ENCODE data around the gene GSDMA. TPM values are rescaled to one million over a fixed set of nuclear protein-coding genes. Genes with fewer than 3 reads are reported as not detected.
"Not testable (repeated sequence)": the region's sequence is repeated elsewhere in the genome, so short reads cannot be mapped to it uniquely, and the experiment has no call there.

GSDMA gene
- total RNA-seq, 1 donor from 2014 or later = not detected

DNA sequence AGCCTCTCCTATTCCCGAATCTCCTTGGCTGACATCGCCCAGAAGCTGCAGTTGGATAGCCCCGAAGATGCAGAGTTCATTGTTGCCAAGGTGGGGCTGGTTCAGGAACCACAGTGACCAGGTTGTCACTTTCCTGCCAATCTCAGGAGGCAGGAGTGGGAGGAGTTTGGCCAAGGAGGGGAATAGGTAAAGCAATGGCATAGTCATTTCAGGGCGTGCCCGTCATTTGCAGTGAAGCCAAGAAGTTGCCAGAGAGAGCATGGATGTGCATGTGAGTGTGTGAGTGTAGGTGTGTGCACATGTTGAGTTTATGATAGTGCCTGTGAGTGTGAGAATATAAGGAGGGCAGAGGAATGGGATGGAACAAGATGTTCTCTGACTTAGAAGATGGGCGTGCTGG is 32.6 kb downstream of the GSDMA start:
- no peak for DNase-seq (ENCODE audit: low read depth)

DNA sequence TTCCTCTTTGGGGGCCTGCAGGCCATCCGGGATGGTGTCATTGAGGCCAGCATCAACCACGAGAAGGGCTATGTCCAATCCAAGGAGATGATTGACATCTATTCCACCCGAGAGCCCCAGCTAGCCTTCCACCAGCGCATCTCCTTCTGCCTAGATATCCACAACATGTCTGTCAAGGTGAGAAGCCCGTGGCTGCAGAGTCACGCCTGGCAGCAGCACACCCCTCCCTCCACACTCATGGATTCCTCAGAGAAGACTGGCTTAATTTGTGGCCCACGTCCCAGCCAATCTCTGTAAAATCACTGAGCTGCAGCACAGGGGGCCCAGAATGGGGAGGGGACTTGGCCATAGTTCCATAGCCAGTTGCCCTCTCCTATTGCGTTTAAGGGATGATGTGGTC is 33.4 kb downstream of the GSDMA start:
- no peak for DNase-seq (ENCODE audit: low read depth)

DNA sequence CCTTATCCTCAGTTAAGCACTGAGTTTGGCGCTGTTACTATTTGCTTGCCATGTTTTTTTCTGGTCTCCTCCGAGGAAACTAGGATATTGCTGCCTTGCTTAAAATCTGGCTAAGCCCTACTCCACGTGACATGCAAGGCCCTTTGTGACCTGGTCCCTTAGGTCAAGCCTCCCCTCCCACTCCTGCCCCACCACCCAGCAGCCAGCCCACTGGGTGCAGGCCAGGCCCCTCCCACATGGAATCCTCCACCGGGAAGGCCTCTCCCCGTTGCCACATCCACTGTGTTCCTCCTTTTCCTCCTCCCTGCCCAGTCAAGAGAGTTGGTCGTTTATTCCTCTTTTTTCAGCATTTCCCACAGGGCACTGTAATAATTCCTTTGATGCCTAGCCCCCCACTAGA is 34.0 kb downstream of the GSDMA start:
- no peak for DNase-seq (ENCODE audit: low read depth)

DNA sequence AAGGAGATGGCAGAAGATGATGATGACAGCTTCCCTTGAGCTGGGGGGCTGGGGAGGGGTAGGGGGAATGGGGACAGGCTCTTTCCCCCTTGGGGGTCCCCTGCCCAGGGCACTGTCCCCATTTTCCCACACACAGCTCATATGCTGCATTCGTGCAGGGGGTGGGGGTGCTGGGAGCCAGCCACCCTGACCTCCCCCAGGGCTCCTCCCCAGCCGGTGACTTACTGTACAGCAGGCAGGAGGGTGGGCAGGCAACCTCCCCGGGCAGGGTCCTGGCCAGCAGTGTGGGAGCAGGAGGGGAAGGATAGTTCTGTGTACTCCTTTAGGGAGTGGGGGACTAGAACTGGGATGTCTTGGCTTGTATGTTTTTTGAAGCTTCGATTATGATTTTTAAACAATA is 34.7 kb downstream of the GSDMA start:
- DNase-seq (ENCODE audit: low read depth) = no peak

DNA sequence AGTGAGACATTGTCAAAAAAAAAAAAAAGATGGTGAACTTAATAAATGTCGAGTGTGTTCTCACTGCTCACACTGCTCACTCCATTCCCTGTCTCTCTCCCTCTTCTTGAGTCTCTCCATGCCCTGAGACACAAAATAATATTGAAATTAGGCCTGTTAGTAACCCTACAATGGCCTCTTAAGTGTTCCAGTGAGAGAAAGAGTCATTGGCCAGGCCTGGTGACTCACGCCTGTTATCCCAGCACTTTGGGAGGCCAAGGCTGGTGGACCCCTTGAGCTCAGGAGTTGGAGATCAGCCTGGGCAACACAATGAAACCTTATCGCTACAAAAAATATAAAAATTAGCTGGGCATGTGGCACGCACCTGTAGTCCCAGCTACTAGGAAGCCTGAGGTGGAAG is 36.3 kb downstream of the GSDMA start:
- DNase-seq (ENCODE audit: low read depth) = no peak

DNA sequence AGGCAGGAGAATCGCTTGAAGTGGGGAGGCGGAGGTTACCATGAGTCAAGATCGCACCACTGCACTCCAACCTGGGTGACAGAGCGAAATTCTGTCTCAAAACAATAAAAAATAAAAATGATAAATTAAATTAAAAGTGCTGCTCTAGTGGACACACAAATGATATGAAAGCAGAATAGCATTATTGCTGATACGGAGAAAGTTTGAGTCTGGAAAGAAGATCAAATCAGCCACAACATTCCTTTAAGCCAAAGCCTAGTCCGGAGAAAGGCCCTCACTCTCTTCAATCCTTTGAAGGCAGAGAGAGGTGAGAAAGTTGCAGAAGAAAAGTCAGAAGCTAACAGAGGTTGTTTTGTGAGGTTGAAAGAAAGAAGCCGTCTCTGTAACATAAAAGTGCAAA is 37.4 kb downstream of the GSDMA start:
- no peak for DNase-seq (ENCODE audit: low read depth)

DNA sequence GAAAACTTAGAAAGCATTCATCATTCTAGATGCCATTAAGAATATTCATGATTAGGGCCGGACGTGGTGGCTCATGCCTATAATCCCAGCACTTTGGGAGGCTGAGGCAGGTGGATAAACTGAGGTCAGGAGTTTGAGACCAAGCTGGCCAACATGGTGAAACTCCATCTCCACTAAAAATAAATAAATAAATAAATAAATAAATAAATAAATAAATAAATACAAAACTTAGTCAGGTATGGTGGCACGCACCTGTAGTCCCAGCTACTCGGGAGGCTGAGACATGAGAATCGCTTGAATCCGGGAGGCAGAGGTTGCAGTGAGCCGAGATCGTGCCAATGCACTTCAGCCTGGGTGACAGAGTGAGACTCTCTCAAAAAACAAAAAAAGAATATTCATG is 38.5 kb downstream of the GSDMA start:
- not testable (repeated sequence) for DNase-seq (ENCODE audit: low read depth)

DNA sequence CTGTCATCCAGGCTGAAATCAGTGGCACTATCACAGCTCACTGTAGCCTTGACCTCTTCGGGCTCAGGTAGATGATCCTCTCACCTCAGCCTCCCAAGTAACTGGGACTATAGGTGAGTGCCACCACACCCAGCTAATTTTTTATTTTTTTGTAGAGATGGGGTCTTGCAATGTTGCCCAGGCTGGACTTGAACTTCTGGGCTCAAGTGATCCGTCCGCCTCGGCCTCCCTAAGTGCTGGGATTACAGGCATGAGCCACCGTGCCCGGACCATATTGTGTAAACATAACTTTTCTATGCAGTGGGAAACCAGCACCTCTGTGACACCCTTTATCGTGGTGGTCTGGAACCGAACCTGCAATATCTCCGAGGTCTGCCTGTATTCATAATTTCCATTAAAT is 41.3 kb downstream of the GSDMA start:
- no peak for DNase-seq (ENCODE audit: low read depth)

DNA sequence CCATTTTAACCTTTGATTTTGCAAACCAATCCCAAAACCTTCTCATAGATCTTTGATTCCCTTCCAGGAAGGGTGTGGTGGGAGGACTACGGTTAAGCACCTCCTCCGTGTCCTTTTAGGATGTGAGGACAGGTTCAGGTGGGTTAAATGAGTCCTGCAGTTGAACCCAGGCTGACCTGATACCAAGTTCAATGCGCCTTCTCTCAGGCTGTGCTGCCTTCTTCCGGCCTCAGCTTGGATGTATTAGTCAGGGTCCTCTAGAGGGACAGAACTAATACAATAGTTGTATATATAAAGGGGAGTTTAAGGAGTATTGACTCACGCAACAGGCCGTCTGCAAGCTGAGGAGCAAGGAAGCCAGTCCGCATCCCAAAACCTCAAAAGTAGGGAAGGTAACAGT is 41.9 kb downstream of the GSDMA start:
- DNase-seq (ENCODE audit: low read depth) = no peak

DNA sequence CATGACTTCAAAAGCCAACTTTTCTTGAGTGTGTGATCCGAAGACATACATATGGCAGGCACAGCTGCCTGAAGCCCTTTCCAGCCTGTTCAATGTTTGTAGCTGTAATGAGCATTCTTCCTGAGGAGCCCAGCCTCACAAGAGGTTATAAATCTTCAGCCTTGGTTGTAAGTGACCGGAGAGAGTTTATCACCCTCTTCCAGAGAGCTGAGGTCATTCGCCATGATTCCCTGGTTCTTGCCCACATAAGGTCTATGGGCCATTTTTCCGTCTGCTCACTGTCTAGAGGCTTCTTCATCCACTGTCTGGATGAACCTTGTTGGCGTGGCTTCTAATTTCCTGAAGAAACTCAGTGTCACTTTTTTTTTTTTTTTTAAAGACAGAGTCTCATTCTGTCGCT is 42.7 kb downstream of the GSDMA start:
- DNase-seq (ENCODE audit: low read depth) = no peak

DNA sequence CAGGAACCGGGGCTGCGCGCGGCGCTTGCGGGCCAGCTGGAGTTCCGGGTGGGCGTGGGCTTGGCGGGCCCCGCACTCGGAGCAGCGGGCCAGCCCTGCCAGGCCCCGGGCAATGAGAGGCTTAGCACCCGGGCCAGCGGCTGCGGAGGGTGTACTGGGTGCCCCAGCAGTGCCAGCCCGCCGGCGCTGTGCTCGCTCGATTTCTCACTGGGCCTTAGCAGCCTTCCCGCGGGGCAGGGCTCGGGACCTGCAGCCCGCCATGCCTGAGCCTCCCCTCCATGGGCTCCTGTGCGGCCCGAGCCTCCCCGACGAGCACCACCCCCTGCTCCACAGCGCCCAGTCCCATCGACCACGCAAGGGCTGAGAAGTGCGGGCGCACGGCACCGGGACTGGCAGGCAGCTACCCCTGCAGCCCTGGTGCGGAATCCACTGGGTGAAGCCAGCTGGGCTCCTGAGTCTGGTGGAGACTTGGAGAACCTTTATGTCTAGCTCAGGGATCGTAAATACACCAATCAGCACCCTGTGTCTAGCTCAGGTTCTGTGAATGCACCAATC is 48.2 kb downstream of the GSDMA start:
- not testable (repeated sequence) for DNase-seq (ENCODE audit: low read depth)

DNA sequence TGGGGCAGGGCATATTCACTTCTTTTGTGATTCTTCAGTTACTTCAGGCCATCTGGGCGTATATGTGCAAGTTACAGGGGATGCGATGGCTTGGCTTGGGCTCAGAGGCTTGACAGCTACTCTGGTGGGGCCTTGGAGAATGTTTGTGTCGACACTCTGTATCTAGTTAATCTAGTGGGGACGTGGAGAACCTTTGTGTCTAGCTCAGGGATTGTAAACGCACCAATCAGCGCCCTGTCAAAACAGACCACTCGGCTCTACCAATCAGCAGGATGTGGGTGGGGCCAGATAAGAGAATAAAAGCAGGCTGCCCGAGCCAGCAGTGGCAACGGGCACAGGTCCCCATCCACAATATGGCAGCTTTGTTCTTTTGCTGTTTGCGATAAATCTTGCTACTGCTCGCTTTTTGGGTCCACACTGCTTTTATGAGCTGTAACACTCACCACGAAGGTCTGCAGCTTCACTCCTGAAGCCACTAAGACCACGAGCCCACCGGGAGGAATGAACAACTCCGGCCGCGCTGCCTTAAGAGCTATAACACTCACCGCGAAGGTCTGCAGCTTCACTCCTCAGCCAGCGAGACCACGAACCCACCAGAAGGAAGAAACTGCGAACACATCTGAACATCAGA is 49.3 kb downstream of the GSDMA start:
- not testable (repeated sequence) for DNase-seq (ENCODE audit: low read depth)

DNA sequence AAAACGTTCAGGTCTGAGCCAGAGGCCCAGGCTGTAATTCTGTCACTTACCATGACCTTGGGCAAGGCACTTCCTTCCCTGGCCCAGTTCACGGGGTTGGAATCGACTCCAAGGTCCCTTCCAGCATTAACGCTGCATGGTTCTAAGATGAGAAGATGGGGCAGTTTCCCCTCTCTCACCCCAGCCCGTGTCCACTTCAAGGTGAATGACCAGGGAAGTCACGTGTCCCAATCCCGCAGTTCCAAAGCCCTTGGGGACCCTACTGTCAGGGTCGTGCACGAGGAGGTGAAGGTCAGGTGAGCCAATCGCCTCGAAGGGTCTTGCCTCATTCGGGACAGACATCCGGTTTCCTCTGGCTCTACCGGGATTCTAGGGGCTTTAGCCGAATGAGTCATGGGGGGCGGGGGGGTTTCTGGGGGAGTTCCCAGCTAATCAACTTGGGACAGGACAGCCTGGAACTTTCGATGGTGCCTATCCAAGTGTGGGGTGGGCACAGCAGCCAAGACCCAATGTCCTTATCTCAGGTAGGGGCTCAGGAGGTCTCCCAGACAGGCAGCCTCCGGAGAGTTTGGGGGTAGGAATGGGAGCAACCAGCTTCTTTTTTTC is 51.7 kb downstream of the GSDMA start:
- DNase-seq (ENCODE audit: low read depth) = no peak

DNA sequence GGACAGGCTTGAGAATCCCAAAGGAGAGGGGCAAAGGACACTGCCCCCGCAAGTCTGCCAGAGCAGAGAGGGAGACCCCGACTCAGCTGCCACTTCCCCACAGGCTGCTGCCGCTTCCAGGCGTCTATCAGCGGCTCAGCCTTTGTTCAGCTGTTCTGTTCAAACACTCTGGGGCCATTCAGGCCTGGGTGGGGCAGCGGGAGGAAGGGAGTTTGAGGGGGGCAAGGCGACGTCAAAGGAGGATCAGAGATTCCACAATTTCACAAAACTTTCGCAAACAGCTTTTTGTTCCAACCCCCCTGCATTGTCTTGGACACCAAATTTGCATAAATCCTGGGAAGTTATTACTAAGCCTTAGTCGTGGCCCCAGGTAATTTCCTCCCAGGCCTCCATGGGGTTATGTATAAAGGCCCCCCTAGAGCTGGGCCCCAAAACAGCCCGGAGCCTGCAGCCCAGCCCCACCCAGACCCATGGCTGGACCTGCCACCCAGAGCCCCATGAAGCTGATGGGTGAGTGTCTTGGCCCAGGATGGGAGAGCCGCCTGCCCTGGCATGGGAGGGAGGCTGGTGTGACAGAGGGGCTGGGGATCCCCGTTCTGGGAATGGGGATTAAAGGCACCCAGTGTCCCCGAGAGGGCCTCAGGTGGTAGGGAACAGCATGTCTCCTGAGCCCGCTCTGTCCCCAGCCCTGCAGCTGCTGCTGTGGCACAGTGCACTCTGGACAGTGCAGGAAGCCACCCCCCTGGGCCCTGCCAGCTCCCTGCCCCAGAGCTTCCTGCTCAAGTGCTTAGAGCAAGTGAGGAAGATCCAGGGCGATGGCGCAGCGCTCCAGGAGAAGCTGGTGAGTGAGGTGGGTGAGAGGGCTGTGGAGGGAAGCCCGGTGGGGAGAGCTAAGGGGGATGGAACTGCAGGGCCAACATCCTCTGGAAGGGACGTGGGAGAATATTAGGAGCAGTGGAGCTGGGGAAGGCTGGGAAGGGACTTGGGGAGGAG is 52.5 kb downstream of the GSDMA start, which contains the start of gene CSF3:
TSS of gene CSF3 (plus strand) at position 436 of the 993 bp plus-strand sequence. CDS start at position 471, 35 bp downstream.
- DNase-seq (ENCODE audit: low read depth) = no peak

DNA sequence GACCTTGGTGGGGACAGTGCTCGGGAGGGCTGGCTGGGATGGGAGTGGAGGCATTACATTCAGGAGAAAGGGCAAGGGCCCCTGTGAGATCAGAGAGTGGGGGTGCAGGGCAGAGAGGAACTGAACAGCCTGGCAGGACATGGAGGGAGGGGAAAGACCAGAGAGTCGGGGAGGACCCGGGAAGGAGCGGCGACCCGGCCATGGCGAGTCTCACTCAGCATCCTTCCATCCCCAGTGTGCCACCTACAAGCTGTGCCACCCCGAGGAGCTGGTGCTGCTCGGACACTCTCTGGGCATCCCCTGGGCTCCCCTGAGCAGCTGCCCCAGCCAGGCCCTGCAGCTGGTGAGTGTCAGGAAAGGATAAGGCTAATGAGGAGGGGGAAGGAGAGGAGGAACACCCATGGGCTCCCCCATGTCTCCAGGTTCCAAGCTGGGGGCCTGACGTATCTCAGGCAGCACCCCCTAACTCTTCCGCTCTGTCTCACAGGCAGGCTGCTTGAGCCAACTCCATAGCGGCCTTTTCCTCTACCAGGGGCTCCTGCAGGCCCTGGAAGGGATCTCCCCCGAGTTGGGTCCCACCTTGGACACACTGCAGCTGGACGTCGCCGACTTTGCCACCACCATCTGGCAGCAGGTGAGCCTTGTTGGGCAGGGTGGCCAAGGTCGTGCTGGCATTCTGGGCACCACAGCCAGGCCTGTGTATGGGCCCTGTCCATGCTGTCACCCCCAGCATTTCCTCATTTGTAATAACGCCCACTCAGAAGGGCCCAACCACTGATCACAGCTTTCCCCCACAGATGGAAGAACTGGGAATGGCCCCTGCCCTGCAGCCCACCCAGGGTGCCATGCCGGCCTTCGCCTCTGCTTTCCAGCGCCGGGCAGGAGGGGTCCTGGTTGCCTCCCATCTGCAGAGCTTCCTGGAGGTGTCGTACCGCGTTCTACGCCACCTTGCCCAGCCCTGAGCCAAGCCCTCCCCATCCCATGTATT is 53.5 kb downstream of the GSDMA start:
- no peak for DNase-seq (ENCODE audit: low read depth)

DNA sequence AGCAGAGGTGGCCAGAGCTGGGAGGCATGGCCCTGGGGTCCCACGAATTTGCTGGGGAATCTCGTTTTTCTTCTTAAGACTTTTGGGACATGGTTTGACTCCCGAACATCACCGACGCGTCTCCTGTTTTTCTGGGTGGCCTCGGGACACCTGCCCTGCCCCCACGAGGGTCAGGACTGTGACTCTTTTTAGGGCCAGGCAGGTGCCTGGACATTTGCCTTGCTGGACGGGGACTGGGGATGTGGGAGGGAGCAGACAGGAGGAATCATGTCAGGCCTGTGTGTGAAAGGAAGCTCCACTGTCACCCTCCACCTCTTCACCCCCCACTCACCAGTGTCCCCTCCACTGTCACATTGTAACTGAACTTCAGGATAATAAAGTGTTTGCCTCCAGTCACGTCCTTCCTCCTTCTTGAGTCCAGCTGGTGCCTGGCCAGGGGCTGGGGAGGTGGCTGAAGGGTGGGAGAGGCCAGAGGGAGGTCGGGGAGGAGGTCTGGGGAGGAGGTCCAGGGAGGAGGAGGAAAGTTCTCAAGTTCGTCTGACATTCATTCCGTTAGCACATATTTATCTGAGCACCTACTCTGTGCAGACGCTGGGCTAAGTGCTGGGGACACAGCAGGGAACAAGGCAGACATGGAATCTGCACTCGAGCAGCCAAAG is 54.7 kb downstream of the GSDMA start:
- no peak for DNase-seq (ENCODE audit: low read depth)

DNA sequence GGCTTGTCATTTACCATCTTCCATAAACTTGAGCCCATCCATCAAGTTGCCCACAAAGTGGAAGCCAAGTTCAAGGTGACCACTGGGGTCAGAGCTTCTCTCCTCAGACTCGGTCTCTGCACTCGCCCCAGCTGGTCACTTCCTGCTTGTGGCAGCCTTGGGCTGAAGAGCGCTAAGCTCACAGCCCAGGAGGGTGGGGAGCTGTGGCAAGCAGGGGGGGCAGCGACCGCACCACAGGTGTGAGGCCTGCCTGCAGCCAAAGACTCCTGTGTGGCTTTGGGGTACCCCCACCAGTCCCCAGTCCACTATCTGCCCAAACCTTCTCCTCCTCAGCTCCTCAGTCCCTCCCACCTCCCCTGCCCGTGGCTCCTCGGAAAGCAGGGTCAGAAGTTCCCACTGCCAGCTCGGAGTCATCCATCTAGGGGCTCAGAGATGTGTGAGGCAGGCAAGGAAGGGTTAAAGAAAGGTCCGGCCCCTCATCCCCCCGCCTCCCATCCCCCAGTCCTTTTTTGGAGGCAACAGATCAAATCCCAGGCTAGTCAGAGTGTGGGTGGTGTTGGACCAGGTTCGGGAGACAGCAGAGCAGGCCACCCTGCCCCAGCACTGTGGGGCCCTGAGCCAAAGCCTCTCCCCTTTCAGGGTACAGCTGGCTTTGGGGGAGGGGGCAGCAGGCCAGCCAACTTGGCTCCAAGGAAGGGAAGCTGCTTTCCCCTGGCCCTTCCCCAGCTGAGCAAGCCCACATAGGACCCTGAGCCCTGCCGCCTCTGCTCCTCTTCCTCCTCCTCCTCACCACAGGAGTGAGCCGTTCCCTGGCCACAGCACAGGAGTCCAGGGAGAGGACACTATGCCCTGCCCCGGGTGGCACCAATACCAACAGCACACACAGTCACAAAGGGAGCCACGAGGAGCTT is 55.7 kb downstream of the GSDMA start:
- no peak for DNase-seq (ENCODE audit: low read depth)

DNA sequence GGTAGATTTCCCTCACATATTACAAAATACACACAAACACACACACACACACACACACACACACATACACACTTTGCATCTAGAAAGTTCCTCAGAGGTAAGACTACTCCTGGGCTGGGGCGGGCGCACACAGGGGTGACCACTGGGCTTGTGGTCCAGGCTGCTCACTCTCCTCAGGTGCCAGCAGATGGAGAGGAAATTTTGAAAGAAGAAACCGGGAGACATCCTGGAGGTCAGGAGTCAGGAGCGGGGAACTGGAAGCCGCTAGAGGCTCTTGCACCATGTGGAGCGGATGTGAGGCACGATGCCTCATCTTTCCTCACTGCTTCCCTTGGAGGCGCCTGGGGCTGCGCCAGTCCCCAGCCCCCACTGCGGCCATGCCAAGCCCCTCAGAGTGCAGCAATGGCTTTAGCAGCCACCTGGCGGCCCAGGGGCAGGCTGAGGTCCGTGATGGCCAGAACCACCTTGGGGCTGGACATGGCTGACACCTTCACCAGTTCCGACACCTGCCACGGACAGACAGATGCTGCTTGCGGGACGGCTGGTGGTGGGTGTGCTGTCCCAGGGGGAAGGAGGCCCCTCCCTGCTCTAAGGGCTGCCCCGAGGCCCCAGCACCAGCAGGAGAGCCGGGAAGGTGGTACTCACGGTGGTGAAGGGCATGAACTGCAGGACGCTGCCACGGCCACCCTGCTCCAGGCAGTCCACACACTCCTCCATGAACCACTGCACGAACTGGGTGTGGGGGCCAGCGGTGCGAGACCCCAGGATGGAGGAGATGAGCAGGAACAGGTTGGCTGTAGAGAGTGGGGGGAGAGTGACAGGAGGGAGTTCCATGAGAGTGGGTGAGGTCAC is 56.6 kb downstream of the GSDMA start:
- no peak for DNase-seq (ENCODE audit: low read depth)

DNA sequence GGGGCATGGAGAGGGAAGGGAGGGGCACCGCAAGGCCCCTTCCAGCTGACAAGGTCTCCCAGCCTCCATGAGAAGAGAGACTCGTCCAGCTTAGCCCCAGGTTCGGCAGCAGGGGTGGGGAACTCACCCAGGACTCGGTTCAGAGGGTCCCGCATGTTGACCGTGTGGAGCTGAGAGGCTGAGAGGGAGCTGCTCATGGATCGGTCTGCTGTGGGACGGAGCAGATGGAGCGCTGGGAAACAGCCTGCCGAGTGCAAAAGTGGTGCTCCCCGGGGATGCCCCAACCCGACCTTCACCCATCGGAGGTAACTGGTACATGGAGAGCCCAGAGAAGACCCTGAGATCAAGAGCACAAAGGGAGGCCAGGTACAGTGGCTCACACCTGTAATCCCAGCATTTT is 57.3 kb downstream of the GSDMA start:
- no peak for DNase-seq (ENCODE audit: low read depth)

Measured in renal cortical epithelial cell (primary cell).